ENCODE results near the gene HDAC7.

The HDAC7 gene

GRCh38 chr12:47750916-47751470, 68.7 kb downstream of the HDAC7 start:
- no peak for DNase-seq (ENCODE audit: low read depth in 2 of 2)
- no peak for TF ChIP-seq CTCF (IDR thresholded peaks at IDR 0.05; ENCODE audit: low read depth, low read length)
- H3K4me3 ChIP-seq (replicated peaks in 1 of 2; ENCODE audit: low read depth in 2 of 2, low read length in 2 of 2) = no peak overlapping the region

- no peak overlapping the region for H3K4me3 ChIP-seq (replicated peaks in 1 of 2; ENCODE audit: low read depth in 2 of 2, low read length in 2 of 2)
- TF ChIP-seq CTCF (IDR thresholded peaks at IDR 0.05; ENCODE audit: low read depth, low read length) = no peak
- DNase-seq (ENCODE audit: low read depth in 2 of 2) = no peak
These were observed 69.4 kb downstream of the HDAC7 start for GRCh38 chr12:47750229-47750798.

GRCh38 chr12:47748899-47749298, 70.8 kb downstream of the HDAC7 start:
- no peak for DNase-seq (ENCODE audit: low read depth in 2 of 2)
- no peak overlapping the region for H3K4me3 ChIP-seq (replicated peaks in 1 of 2; ENCODE audit: low read depth in 2 of 2, low read length in 2 of 2)
- no peak for TF ChIP-seq CTCF (IDR thresholded peaks at IDR 0.05; ENCODE audit: low read depth, low read length)

DNA sequence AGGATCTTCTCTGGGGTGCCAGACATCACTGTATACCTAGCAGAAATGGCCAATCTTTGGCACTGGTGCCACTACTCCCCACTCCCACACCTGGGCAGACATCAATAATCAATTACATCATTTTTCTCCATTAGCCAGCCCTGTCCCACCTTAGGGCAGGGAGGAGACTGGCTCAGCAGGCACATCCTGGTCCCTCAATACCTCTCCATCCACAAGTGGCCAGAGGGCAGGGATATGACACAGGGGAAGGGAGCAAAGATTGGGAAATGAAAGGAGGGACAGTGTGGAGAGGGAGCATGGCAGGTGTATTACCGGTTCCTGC, 71.2 kb downstream of the HDAC7 start:
- TF ChIP-seq CTCF (IDR thresholded peaks at IDR 0.05; ENCODE audit: low read depth, low read length) = no peak
- no peak for DNase-seq (ENCODE audit: low read depth in 2 of 2)
- no peak overlapping the region for H3K4me3 ChIP-seq (replicated peaks in 1 of 2; ENCODE audit: low read depth in 2 of 2, low read length in 2 of 2)

DNA sequence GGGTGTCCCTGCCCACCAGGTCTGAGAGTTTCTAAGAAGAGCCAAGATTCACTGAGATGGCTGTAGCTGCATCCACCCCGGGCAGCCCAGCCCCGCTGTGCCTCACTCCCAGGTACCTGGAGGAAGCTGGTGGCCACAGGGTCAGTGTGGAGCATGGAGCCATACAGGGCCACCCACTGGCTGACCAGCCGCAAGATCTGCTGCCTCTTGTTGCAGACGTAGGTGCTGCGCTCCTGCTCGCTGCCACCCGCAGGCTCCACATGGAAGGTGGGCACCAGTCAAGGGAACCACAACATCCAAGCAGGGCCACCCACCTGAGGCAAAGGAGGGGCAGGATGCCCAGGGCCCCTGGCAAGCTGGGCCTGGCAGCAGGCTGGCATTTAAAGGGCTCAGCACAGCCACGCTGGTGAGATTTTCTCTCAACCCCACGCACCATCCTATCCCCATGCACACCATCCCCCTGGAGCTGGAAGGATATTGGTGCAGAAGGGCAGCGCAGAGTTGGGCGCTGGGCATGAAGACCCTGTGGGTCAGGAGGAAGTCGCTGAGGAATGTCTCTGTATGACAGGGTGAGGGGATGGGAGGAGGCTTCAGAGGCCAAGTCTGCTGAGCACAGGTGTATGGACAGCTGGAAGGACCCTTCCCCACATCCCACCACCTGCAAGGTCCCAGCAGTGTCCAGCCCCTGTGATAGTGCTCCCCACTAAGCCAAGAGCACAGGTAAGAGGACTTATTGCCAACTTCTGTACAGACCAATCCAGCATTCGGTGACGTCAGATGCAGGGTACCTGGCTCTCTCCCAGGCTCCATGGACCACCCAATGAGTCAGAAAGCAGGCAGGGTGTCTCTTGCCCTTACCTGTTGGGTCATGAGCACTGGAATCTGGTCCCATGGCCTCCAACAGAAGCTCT, 71.9 kb downstream of the HDAC7 start:
- no peak overlapping the region for H3K4me3 ChIP-seq (replicated peaks in 1 of 2; ENCODE audit: low read depth in 2 of 2, low read length in 2 of 2)
- no peak for DNase-seq (ENCODE audit: low read depth in 2 of 2)

GRCh38 chr12:47747126-47747525, 72.6 kb downstream of the HDAC7 start:
- no peak for TF ChIP-seq CTCF (IDR thresholded peaks at IDR 0.05; ENCODE audit: low read depth, low read length)
- no peak for DNase-seq (ENCODE audit: low read depth in 2 of 2)
- H3K4me3 ChIP-seq (replicated peaks in 1 of 2; ENCODE audit: low read depth in 2 of 2, low read length in 2 of 2) = no peak overlapping the region

More for the DNA sequence above, 71.9 kb downstream of the HDAC7 start:
- TF ChIP-seq CTCF (IDR thresholded peaks at IDR 0.05; ENCODE audit: low read depth, low read length) = no peak

Data from cardiac fibroblast (primary cell).